Skin epidermis (tissue), 12 donors: Measurements from ENCODE around the gene SCAP.
"Not testable (repeated sequence)": the region's sequence is repeated elsewhere in the genome, so short reads cannot be mapped to it uniquely, and the experiment has no call there.

Source experiments
- H3K27ac ChIP-seq, 21 experiments: fragments of 200-600 bp; sonication (generic) in 11 of 21; one replicate each; pipeline ENCODE4 v1.5.0; 2020; ENCODE audit warnings: mild to moderate bottlenecking in 3 of 21, inconsistent platforms in 2 of 21, moderate library complexity in 2 of 21
- H3K4me3 ChIP-seq, 7 experiments: fragments of 200-600 bp; sonication (generic) in 2 of 7; one replicate each; pipeline ENCODE4 v1.5.0; 2020; ENCODE audit warnings: inconsistent platforms in 2 of 7, mild to moderate bottlenecking in 2 of 7, moderate library complexity in 1 of 7

The SCAP gene

DNA sequence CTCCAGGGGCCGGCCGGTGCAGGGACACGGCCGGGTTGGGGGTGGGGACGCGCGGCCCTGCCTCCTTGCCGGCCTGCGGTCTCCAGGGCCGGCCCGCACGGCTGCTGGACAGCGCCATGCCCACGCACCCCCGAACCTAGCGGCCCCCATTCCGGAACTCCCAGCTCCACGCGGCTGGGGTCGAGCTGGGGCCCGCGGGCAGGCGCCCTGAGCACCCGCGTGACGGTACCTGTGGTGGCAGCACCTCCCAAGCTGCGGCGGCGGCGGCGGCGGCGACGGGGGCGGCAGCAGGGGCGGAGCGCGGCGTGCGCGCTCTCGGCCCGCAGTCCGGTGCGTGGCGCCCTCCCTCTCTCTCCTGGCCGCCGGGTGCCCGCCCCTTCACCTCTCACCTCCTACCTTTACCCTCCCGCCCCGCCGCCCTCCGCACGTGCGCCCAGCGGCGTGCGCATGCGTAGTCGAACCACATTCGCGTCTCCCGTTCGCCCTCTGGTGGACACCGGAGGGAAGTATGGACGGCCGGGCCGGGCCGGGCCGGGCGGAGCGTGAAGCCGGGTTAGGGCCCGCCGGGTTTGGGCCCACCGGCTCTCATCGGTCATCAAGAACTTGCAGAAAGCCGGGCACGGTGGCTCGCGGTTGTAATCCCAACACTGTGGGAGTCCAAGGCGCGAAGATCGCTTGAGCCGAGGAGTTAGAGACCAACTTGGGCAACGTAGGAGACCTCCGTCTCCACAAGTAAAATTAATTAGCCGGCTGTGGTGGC is at the start of gene SCAP:
Gene SCAP (minus strand): TSS at position 372 of the 760 bp plus-strand sequence. CDS start 32,948 bp downstream, outside the sequence.
- Histone ChIP-seq H3K27ac (peak within 1 kb of the TSS; percentile 28 to 95 (median 88)), H3K4me3 (peak within 1 kb of the TSS; percentile 71 to 99 (median 98))

DNA sequence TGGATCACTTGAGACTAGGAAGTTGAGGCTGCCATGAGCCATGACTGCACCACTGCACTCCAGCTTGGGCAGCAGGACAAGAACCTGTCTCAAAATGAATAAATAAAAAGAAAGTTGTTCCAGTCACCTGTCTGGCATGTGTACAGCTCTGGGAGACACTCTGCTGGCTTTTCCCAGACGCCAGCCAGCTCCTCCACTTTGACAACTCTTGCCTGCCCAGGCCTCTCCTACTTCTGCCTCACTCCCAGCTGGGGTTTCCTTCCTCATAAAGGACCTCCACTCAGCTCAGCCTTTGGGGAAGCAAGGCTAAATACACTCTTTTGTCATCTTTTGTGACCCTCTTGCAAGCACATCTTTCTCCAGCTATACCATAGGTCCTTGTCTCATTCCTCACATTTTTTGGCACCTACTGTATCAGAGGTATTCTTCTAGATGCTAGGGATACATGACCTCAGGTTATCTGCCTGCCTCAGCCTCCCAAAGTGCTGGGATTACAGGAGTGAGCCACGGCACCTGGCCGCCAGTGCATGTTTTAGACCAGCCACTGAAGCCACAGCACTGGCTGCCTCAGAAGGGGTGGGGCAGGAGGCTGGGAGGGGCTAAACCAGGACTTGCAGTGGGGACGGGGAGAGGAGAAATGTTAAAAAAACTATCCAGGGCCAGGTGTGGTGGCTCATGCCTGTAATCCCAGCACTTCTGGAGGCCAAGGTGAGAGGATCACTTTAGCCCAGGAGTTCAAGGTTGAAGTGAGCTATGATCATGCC is 47.8 kb upstream of the SCAP start:
- Histone ChIP-seq H3K4me3 (no peak overlapping the region), H3K27ac (no peak overlapping the region)

DNA sequence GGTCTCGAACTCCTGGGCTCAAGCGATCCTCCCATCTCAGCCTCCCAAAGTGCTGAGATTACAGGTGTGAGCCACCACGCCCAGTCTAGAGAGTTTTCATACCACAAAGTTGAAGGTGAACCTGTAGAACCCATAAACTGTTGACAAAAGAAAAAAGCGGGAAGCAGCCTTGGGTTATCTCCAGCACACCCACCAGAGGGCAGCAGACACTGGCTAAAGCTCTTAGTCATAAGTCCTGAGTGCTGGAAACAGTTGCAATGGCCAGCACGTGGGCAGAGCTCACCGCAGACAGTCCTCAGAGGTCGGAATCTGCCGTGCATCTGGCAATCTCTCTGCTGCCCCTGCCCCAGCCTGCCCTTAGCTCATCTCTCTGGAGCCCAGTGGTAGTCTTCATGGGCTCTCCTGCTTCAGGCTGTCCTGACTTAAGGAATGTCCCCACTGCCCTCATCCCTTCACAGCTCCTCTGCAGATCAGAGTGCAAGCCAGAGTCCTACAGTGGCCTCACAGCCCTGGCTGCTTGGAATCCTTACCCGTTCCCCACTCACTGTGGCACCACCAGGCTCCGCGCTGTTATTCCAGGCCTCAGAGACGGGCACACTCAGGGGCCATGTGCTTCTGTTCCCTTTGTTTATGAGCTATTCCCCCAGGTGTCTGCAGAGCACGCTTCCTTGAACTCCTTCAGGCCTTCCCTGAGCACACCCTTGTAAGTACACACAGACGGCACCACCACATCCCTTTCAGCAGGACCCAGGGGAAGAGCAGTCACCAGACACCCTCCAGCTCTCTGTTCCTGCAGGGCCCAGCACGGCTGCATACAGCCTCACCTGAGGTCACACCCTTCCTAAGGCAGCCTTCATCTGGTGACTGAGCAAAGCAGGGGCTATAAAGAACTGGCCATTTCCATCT is 46.6 kb upstream of the SCAP start:
- Histone ChIP-seq H3K4me3 (no peak overlapping the region), H3K27ac (no peak overlapping the region)

DNA sequence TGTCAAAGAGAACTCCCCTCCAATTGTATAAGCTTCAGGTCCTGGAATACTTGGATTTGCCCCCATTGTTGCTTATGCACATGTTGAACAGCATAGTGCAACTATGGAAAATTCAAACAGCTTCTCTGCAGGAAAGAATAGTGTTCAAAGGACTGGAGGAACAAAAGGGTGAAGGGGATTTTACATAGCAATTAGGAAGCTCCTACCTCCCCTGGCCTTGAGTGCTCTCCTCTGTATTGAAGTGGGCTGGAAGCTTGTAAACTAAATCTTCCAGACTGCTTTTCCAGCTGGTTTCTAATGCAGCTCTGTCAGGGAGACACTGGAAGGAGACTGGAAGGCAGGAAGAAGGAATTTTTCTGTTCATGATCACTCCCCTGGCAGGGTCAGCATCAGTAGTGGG is 45.0 kb upstream of the SCAP start:
- H3K27ac ChIP-seq = no peak overlapping the region
- H3K4me3 ChIP-seq = no peak overlapping the region

DNA sequence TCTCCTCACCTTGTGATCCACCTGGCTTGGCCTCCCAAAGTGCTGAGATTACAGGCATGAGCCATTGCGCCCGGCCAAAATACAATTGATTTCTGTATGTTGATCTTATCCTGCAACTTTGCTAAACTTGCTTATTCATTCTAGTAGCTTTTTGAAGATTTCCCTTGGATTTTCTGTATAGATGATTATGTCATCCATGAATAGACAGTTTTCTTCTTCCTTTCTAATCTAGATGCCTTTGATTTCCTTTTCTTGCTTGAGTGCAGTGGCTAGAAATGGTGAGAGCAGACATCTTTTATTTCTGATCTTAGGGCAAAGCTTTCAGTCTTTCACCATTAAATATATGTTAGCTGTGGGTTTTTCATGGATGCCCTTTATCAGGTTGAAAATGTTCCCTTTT is 42.2 kb upstream of the SCAP start:
- Histone ChIP-seq H3K27ac (no peak overlapping the region), H3K4me3 (no peak overlapping the region)

DNA sequence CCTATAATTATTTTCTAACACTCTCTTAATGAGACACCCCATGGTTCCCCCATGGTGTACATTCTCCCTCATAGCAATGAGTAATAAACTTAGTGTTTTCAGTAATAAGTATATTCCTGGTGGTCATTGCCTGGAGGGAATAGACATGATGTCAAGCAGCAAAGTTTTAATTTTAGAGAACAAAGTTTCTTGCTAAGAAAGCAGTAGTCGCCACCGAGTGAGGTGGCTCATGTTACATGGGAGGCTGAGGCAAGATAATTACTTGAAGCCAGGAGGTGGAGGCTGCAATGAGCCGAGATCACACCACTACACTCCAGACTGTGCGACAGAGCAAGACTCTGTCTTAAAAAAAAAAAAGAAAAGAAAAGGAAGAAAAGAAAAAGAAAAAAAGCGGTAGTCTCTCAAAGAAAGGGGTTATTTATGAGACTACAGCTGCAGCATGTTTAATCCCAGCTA is 40.2 kb upstream of the SCAP start:
- no peak overlapping the region for H3K4me3 ChIP-seq
- H3K27ac ChIP-seq = no peak overlapping the region

DNA sequence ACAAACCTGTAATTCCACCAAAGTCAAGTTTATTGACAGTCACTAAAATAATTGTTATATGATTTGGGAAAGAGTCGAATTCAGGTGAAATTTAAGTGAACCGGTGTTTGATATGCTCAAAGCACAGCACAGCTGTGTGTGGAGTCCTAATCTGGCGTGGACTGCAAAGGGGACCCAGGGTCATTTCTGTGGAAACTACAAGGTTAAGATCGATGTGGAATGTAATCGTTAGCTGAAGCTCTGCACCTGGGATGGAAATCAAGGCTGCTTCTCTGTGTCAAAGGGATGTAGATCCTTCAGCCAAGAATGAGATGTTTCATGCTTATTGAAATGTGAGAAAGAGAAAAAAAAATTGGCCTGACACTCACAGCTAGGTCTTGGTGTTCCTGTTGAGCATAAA is 39.4 kb upstream of the SCAP start:
- no peak overlapping the region for H3K4me3 ChIP-seq
- no peak overlapping the region for H3K27ac ChIP-seq

DNA sequence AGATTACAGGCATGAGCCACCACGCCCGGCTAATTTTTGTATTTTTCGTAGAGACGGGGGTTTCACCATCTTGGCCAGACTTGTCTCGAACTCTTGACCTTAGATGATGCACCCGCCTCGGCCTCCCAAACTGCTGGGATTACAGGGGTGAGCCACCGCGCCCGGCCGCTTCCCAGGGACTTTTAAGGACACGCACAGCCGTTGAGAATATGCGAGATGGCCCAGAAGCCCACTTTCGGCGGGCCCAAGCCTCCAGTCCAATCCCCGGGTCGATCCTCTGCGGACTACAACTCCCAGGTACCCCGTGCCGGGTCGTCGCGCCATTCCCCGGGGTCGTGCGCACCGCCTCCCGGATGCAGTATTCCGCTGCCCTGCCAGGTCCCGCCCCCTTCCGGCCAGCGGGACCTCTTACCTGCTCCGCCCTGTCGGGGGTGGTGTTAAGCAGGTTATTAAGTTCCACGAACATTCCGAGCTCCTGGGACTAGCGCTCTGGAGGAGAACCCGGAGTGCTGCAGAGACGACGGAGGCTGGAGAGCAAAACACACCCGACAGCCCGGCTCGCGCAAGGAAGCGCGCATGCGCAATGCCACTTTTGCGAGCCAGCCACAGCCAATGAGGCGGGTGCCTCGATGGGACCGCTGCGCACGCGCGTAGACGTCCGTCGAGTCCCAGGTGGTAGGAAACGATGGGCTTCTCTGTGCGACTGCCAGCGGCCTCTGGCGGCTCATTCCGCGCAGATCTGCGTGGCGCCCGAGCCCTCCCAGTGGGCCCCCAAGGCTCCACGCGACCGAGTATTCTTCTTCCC is 37.6 kb upstream of the SCAP start, which contains the start of gene ELP6:
Gene ELP6 (minus strand): TSS at position 588 of the 805 bp plus-strand sequence. CDS start 122 bp downstream, at position 466.
- H3K27ac ChIP-seq = peak within 1 kb of the TSS; percentile 84 to 98 (median 92)

DNA sequence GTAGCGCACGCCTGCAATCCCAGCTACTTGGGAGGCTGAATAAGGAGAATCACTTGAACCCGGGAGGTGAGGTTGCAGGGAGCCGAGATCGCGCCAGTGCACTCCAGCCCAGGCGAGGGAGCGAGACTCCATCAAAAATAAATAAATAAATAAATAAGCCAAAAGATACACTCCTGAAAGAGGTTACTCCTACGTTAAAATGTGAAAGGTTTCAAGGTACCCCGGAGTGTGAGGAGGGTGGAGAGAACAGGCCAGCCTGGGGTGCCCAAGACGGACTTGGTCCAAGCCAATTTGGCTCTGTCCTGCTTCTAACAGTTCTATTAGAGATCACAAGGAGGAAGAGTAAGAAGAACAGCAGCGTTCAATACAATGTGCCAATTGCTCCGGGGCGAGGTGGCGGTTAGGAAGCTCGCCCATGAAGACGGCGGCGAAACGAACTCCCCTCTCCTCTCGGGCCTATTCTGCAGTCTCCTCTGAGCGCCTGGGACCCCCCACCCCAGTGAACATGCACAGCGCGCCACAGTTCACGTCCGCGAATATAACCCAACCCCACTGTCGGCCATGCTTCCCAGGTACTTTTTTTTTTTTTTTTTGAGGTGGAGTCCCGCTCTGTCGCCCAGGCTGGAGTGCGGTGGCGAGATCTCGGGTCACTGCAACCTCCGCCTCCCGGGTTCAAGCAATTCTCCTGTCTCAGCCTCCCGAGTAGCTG is 36.8 kb upstream of the SCAP start:
- Histone ChIP-seq H3K27ac (peak overlapping the region; percentile 84 to 98 (median 92)), H3K4me3 (peak overlapping the region; percentile 52 to 79 (median 68))

More for the DNA sequence above, 37.6 kb upstream of the SCAP start, which contains the start of gene ELP6:
- peak within 1 kb of the TSS; percentile 52 to 79 (median 68) for H3K4me3 ChIP-seq

DNA sequence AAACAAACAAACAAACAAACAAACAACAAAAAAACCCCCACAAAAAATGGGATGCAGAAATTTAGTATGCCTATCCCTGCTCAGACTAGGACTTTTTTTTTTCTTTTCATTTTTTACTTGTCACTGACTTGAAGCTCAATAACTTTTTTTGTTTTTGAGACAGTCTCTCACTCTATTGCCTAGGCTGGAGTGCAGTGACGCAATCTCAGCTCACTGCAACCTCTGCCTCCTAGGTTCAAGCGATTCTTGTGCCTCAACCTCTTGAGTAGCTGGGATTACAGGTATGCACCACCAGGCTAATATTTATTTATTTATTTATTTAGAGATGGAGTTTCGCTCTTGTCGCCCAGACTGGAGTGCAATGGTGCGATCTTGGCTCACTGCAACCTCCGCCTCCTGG is 29.5 kb upstream of the SCAP start:
- not testable (repeated sequence) for H3K4me3 ChIP-seq, H3K27ac ChIP-seq

DNA sequence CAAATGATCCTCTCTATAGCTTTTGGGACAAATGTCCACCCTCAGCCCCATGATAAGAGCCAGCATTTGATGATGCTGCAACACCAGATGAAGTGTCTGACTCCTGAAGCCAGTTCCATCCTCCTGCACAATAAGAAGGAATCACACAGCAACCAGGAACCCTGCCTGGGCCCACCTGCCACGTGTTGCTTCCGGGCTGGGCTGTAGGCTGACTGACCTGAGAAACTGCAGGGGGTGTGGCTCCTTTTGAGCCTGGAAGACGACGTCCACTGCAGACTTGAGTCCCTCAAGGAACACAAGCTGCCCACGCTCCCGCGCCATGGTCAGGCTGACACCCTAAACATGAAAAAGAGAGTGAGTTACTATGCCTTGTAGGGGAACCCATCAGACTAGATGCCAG is 28.4 kb upstream of the SCAP start:
- no peak overlapping the region for H3K4me3 ChIP-seq
- no peak overlapping the region for H3K27ac ChIP-seq

DNA sequence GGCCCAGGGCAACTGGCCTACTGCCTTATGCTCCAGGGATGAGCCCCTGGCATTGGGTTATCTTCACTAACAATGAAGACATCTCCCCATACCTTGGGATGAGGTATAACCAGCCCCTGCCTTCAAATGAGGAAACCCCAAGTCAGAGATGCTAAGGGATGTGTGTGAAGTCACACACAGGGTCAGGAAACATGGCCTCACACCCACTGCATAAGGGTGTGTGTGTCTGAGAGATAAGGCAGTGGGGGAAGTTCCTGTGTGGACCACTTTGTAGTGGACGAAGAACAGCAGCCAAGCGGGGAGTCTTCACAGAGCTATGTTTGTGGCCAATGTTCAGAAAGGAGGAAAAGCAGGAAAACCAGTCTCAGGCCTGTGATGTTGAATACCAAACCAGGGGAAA is 27.3 kb upstream of the SCAP start:
- Histone ChIP-seq H3K27ac (no peak overlapping the region), H3K4me3 (no peak overlapping the region)

DNA sequence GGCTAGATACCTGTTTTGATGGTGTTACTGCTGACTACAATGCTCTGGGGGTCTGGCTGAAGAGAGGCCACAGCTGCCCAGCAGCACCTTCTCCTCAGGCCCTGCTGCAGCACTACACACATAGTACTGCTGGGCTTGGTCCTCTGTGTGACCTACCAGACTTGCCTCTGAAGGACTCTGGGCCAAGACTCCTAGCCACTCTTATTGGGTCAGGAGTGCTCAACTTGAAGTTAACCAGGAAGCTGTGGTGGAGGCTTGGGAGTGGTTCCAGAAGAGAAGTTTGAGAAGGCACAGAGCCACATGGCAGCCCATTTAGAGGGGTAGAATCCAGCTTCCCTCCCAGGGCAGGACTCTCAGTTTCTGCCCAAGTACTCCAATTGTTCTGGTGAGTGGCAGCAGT is 21.2 kb upstream of the SCAP start:
- no peak overlapping the region for H3K27ac ChIP-seq
- H3K4me3 ChIP-seq = no peak overlapping the region

DNA sequence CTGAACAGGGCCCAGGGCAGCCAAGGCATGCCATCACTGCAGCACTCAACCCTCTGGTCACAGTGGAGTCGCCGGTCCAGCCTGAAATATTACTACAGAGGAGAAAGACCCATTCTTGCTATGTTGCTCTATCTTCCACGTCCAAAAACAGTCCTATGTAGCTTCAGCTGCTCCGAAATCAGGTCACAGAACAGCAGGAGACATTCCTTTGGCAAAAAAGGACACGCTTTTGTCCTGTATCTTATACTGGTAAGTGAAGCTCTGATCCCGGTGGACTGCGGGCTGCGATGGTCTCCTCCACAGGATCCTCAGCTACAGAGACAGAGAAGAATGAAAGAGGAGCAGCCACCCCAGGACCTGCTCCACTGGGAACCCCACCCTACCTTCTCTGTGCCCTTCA is 20.1 kb upstream of the SCAP start:
- Histone ChIP-seq H3K27ac (no peak overlapping the region), H3K4me3 (no peak overlapping the region)

DNA sequence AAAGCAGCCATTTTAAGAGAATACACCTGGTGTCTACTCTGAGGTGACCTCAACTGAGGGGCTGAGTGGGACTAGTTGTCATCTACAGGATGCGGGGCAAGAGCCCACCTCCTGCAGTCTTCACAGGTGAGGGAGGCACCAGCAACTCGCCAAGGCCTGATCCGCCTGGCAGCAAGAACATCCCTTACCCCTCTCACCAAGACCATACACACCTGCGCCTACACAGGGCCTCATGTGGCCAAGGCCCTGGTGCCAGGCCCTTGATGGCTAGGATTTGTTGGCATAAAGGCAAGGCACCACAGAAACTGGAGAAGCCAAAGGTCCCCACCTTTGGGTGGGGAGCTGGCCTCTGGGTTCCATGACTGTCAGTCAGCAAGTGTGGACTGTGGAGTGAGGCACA is 19.4 kb upstream of the SCAP start:
- no peak overlapping the region for H3K4me3 ChIP-seq
- H3K27ac ChIP-seq = no peak overlapping the region

DNA sequence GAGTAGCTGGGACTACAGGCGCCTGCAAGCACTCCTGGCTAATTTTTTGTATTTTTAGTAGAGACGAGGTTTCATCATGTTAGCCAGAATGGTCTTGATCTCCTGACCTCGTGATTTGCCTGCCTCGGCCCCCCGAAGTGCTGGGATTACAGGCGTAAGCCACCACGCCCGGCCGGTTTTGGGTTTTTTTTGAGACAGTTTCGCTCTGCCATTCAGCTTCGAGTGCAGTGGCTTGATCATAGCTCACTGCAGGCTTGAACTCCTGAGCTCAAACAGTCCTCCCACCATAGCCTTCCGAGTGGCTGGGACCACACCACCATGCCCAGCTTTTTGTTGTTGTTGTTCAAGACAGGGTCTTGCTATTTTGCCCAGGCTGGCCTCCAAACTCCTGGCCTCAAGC is 16.0 kb upstream of the SCAP start:
- H3K27ac ChIP-seq = no peak overlapping the region

DNA sequence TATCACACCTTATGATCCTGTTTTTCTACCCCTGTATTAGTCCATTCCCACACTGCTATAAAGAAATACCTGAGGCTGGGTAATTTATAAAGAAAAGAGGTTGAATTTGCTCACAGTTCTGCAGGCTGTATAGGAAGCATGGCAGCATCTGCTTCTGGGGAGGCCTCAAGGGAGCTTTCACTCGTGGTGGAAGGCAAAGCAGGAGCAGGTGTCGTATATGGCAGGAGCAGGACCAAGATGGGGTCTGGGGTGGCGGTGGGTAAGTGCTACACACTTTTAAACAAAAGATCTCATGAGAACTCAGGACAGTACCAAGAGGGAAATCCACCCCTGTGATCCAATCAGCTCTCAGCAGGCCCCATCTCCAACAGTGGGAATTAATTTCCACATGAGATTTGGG is 15.4 kb upstream of the SCAP start:
- H3K27ac ChIP-seq = no peak overlapping the region

More for the DNA sequence above, 16.0 kb upstream of the SCAP start:
- H3K4me3 ChIP-seq = no peak overlapping the region

DNA sequence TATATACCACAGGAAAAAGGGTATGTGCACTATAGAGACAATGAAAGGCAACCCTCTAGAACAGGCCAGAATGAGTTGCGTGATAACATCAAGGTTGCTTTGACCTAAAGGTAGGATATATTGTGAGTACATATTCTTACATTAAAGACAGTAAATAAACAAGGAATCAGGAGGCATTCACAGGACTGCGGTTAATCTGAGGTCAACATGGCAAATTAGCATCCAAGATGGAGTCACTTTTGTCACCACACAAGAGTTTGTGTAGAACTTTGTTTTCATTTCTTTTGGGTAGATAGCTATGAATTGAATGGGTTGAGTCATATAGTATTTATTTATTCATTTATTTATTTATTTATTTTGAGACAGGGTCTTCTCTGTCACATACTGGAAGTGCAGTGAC is 11.5 kb upstream of the SCAP start:
- H3K27ac ChIP-seq = no peak overlapping the region
- H3K4me3 ChIP-seq = no peak overlapping the region

More for the DNA sequence above, 15.4 kb upstream of the SCAP start:
- no peak overlapping the region for H3K4me3 ChIP-seq
